Activated CD4-positive, alpha-beta memory T cell treated with anti-CD3 and anti-CD28 coated beads, Interleukin-2, amount 10 ng/mL, durations not matched to agents 7 days and 5 days (primary cell): Measurements from ENCODE around the gene TOM1L2. TPM values are rescaled to one million over a fixed set of nuclear protein-coding genes. Genes with fewer than 3 reads are reported as not detected.

Source experiments
- CTCF ChIA-PET: fragments of 350-600 bp; sonication (Branson Sonifier 250); formaldehyde crosslinking; loops from one replicate; lab custom pipeline; 2021; ENCODE audit warnings: antibody characterized with exemption, inconsistent platforms; lab: Charles Lee
- POLR2A ChIA-PET: fragments of 350-600 bp; sonication (Branson Sonifier 250); formaldehyde crosslinking; loops from one replicate; lab custom pipeline; 2021; ENCODE audit warnings: antibody characterized with exemption; lab: Charles Lee
- DNase-seq: peaks from one replicate; pipeline ENCODE4 v3.0.0-alpha.2; 2020
- H3K27ac Mint-ChIP-seq: one replicate; pipeline ENCODE4 v1.8.0; 2021; ENCODE audit warnings: mild to moderate bottlenecking, mixed read lengths
- H3K27me3 Mint-ChIP-seq: one replicate; pipeline ENCODE4 v1.8.0; 2021; ENCODE audit warnings: mixed read lengths
- H3K36me3 Mint-ChIP-seq: one replicate; pipeline ENCODE4 v1.8.0; 2021; ENCODE audit warnings: low read depth, mixed read lengths
- H3K4me1 Mint-ChIP-seq: one replicate; pipeline ENCODE4 v1.8.0; 2021; ENCODE audit warnings: mixed read lengths
- H3K4me3 Mint-ChIP-seq: one replicate; pipeline ENCODE4 v1.8.0; 2021; ENCODE audit warnings: mild to moderate bottlenecking, mixed read lengths
- H3K9me3 Mint-ChIP-seq: one replicate; pipeline ENCODE4 v1.8.0; 2021; ENCODE audit warnings: mixed read lengths
- total RNA-seq, 2 experiments: library from RNA; stranded (reverse); gene quantifications; one replicate each; pipeline ENCODE4 v1.2.3, GENCODE V29; 2021

The TOM1L2 gene
- total RNA-seq, 2 experiments from 2014 or later = 29.3 to 30.3 TPM

DNA sequence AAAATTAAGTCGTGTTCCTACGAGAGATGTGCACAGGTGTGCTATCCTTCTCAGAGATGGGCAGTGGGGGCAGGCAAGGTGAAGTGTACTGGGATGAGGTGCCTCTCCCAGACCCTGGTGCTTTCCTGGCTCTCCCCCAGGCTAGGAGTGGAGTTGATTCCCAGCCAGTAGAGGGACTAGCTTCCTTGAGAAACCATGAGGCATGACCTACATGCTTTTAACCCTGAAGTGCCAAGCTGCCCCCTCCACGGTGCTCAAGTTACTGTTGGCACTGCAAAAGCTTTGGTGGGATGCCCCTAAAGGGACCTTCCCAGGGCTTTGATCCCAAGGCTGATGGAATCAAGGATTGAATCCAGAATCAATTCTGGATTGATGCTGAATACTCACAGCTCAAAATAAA is 88.4 kb downstream of the TOM1L2 start:
- ChIA-PET CTCF (interaction anchor here (0.6 to 1.8 kb wide), 3 partner anchors 35 to 332 kb away, joined by 3 to 6 read pairs (median 5); no protein-coding TSS in a partner anchor), POLR2A (interaction anchor here (1.1 kb wide), 1 partner anchor 16 kb away, joined by 3 read pairs; no protein-coding TSS in a partner anchor)
- no peaks in the 10 kb centered on the region for H3K36me3 Mint-ChIP-seq
- no peak overlapping the region for H3K4me3 Mint-ChIP-seq
- no peak for DNase-seq
- H3K27me3 Mint-ChIP-seq = no peaks in the 10 kb centered on the region
- no peaks in the 10 kb centered on the region for H3K9me3 Mint-ChIP-seq
- no peaks in the 10 kb centered on the region for H3K4me1 Mint-ChIP-seq
- H3K27ac Mint-ChIP-seq = no peak overlapping the region

GRCh38 chr17:17882082-17882581 is 90.1 kb downstream of the TOM1L2 start:
- ChIA-PET POLR2A (no interaction called here), CTCF (no interaction called here)
- Mint-ChIP-seq H3K36me3 (peaks cover 5% of the 10 kb centered on the region), H3K27me3 (no peaks in the 10 kb centered on the region), H3K4me1 (no peaks in the 10 kb centered on the region), H3K4me3 (no peak overlapping the region), H3K9me3 (no peaks in the 10 kb centered on the region), H3K27ac (no peak overlapping the region)
- DNase-seq = no peak

DNA sequence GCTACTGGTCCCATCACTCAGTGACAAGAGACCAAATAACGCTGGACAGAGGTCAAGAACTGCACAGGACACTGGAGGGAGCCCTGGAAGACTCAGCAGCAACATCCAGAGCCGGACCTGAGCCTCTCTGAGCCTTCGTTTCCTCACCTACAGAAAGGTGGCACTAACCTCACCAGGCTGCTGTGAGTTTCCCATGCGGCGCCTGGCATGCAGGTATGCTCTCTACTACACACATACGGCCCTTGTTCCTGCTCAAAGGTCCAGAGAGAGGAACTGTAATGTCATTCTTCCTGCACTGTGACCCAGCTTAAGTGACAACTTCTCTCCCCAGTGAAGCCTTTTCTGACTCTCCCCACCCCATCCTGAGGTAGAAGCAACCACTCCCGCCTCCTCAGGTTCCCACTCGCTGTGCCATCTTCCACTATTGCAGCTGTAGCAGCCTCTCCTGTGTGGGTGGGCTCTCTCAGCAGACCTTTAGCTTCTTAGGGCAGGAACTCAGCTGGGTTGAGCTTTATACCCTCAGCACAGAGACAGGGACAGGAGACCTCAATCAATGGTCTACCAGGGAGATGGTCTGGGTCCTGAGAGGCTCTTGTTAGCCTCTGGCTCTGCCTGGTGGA is 91.5 kb downstream of the TOM1L2 start:
- H3K9me3 Mint-ChIP-seq = no peaks in the 10 kb centered on the region
- ChIA-PET CTCF (interaction anchor here (1.6 kb wide), 1 partner anchor 10 kb away, joined by 6 read pairs; no protein-coding TSS in a partner anchor), POLR2A (no interaction called here)
- H3K27ac Mint-ChIP-seq = no peak overlapping the region
- H3K27me3 Mint-ChIP-seq = no peaks in the 10 kb centered on the region
- DNase-seq = no peak
- H3K4me1 Mint-ChIP-seq = no peaks in the 10 kb centered on the region
- H3K36me3 Mint-ChIP-seq = peaks cover 12% of the 10 kb centered on the region
- no peak overlapping the region for H3K4me3 Mint-ChIP-seq

- H3K27me3 Mint-ChIP-seq = no peaks in the 10 kb centered on the region
- no peak overlapping the region for H3K27ac Mint-ChIP-seq
- H3K4me1 Mint-ChIP-seq = no peaks in the 10 kb centered on the region
- no peak overlapping the region for H3K4me3 Mint-ChIP-seq
- ChIA-PET CTCF (interaction anchor here (0.5 kb wide), 1 partner anchor 152 kb away, joined by 5 read pairs; no protein-coding TSS in a partner anchor), POLR2A (no interaction called here)
- no peak for DNase-seq
- H3K36me3 Mint-ChIP-seq = peaks cover 12% of the 10 kb centered on the region
- H3K9me3 Mint-ChIP-seq = no peaks in the 10 kb centered on the region
Measured at GRCh38 chr17:17877529-17878358, 94.5 kb downstream of the TOM1L2 start.

DNA sequence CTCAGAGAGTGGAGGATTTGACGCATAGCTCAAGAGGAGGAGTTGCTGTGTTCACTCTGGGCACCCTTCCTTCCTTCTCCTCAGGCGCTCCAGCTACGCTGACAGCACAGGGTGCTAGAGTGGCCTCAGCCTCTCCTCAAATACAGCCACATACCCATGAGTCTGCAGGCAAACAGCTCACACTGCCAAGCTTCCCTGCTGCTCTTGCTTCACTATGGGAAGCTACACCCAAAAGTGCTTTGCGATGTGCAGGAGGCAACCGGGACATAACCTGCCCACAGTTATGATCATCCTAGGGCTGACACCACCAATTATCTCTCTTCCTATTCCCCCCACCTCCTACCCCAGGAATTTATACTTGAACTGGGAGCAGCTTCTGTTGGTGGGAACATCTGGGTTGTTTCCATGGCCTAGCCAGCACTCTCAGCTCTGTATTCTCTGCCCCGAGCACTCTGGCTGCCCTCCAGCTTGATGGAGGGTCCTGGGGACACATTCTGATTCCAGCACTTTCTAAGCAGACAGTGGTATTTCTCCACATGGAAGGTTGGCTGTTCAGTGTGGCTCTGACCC is 95.2 kb downstream of the TOM1L2 start:
- Mint-ChIP-seq H3K27ac (no peak overlapping the region), H3K9me3 (no peaks in the 10 kb centered on the region), H3K27me3 (no peaks in the 10 kb centered on the region), H3K4me3 (no peak overlapping the region), H3K4me1 (no peaks in the 10 kb centered on the region), H3K36me3 (peaks cover 12% of the 10 kb centered on the region)
- no peak for DNase-seq
- ChIA-PET POLR2A (no interaction called here), CTCF (interaction anchor here (0.5 kb wide), 1 partner anchor 153 kb away, joined by 5 read pairs; no protein-coding TSS in a partner anchor)

- ChIA-PET CTCF (no interaction called here), POLR2A (interaction anchor here (0.7 kb wide), 1 partner anchor 586 kb away, joined by 3 read pairs; no protein-coding TSS in a partner anchor)
- no peaks in the 10 kb centered on the region for H3K9me3 Mint-ChIP-seq
- no peaks in the 10 kb centered on the region for H3K4me1 Mint-ChIP-seq
- H3K36me3 Mint-ChIP-seq = peaks cover 14% of the 10 kb centered on the region
- no peak overlapping the region for H3K27ac Mint-ChIP-seq
- no peaks in the 10 kb centered on the region for H3K27me3 Mint-ChIP-seq
- no peak overlapping the region for H3K4me3 Mint-ChIP-seq
- no peak for DNase-seq
Measured at GRCh38 chr17:17874478-17874877, 97.7 kb downstream of the TOM1L2 start.

DNA sequence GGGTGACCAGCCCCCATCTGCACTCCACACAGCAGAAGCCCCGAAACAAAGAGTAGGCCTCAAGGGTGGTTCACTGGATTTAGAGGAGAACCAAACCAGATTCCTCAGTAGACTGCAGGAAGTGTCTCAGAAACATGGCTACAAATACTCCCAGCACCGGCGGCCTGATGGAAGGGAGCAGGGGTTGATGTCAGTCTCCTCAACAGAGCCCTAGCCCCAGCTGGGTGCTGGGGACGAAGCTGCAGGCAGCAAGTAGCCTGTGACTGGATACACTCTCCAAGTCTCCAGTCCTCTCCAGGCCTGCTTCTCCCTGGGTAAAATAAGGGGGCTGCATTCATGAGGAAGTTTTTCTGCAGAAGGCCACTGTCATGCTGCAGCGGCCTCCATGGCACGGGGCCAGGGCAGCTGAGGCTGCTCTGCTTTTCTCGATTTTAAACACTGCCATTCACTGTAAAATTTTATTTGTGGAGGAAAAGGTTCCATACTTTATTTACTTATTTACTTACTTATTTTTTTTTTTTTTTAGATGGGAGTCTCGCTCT is 98.7 kb downstream of the TOM1L2 start:
- Mint-ChIP-seq H3K36me3 (peaks cover 14% of the 10 kb centered on the region), H3K9me3 (no peaks in the 10 kb centered on the region), H3K27me3 (no peaks in the 10 kb centered on the region), H3K4me3 (no peak overlapping the region), H3K27ac (no peak overlapping the region), H3K4me1 (no peaks in the 10 kb centered on the region)
- POLR2A ChIA-PET = interaction anchor here (1.0 kb wide), 1 partner anchor 87 kb away, joined by 3 read pairs; no protein-coding TSS in a partner anchor
- CTCF ChIA-PET = no interaction called here
- DNase-seq = no peak

GRCh38 chr17:17872547-17873345 is 99.5 kb downstream of the TOM1L2 start:
- Mint-ChIP-seq H3K4me3 (no peak overlapping the region), H3K9me3 (no peaks in the 10 kb centered on the region), H3K27ac (no peak overlapping the region), H3K27me3 (no peaks in the 10 kb centered on the region), H3K36me3 (peaks cover 14% of the 10 kb centered on the region), H3K4me1 (no peaks in the 10 kb centered on the region)
- DNase-seq = no peak
- CTCF ChIA-PET = no interaction called here
- POLR2A ChIA-PET = interaction anchor here (1.0 kb wide), 1 partner anchor 87 kb away, joined by 3 read pairs; no protein-coding TSS in a partner anchor

DNA sequence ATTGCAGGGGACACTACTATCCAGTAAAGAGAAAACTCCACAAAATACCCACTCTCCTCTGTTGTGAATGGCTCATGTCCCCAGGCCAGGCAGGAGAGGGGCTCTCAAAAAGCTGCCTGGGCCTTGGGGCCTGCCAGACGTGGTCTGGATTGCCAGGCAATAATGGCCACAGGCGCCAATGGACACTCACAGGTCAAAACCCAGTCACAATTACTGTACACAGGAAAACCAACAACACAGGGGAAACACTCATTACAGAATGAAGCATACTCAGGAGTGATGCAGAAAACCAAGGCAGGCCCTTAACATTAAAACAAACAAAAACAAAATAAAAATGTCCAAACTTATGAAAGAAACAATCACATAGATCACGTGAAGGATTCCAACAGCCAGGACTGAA is 100.3 kb downstream of the TOM1L2 start:
- ChIA-PET POLR2A (no interaction called here), CTCF (interaction anchor here (1.0 kb wide), 1 partner anchor 10 kb away, joined by 3 read pairs; no protein-coding TSS in a partner anchor)
- no peak for DNase-seq
- H3K4me3 Mint-ChIP-seq = no peak overlapping the region
- H3K4me1 Mint-ChIP-seq = no peaks in the 10 kb centered on the region
- H3K36me3 Mint-ChIP-seq = peaks cover 7% of the 10 kb centered on the region
- no peak overlapping the region for H3K27ac Mint-ChIP-seq
- no peaks in the 10 kb centered on the region for H3K9me3 Mint-ChIP-seq
- no peaks in the 10 kb centered on the region for H3K27me3 Mint-ChIP-seq

DNA sequence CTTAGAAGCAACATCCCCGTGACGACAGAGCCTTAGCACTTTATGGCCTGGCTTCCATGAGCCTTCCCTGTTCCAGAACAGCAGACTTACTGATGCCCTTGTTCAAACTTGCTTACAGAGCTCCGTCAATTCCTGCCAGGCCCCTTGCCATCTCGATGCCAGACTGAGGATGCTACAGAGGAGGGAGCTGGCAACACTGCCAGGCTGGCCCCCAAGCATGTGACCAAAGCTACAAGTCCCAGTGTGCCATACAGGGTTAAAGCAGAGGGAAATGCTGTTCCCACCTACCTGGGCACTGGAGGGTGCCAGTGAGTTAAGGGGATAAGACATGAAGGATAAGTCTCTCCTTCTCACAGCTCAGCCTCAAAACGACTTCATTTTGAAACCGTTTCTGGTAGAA is 102.0 kb downstream of the TOM1L2 start:
- POLR2A ChIA-PET = no interaction called here
- CTCF ChIA-PET = interaction anchor here (0.7 kb wide), 1 partner anchor 156 kb away, joined by 3 read pairs; no protein-coding TSS in a partner anchor
- peaks cover 2% of the 10 kb centered on the region for H3K36me3 Mint-ChIP-seq

DNA sequence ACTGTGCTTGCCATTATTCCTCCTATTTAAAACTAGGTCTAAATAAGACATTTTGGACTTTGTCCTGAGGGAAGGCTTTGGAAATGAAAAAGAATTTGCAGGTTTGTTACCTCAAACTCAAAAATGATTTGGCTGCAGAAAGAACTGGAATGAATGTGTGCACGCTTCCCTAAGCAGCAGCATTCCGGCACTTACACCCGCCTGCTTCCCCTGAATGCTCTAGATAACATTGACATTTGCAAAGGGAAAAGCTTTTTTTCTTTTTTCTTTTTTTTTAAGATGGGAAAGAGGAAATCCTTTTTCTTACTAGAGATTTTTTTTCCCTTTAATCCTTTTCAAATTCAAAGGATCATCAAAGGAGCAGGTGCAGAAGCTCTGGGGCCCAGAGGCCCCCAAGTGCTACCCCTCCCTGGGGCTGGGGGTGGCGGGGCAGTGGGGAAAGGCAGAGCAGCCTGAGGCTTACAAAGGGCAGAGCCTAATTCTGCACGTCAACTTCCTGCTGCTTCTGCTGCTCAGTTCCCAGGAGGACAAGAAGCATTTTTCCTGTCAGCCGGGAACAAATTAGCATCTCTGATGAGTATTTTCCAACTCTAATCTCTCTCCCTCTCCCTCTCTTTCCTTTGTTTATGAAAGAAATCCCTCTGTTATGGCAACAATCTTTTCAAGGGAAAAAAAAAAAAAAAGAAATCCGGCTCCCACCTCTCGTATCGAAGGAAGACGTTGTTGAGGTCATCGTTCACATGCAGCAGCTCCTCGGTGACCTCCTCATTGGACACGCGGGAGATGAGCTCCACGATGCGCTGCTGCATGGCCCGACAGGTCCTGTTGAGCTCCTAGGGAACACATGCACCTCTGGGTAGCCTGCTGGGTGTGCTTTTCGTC is 103.3 kb downstream of the TOM1L2 start:
- H3K9me3 Mint-ChIP-seq = no peaks in the 10 kb centered on the region
- peaks cover 2% of the 10 kb centered on the region for H3K36me3 Mint-ChIP-seq
- H3K4me3 Mint-ChIP-seq = no peak overlapping the region
- H3K27ac Mint-ChIP-seq = no peak overlapping the region
- no peaks in the 10 kb centered on the region for H3K4me1 Mint-ChIP-seq
- ChIA-PET POLR2A (no interaction called here), CTCF (no interaction called here)
- DNase-seq = no peak
- no peaks in the 10 kb centered on the region for H3K27me3 Mint-ChIP-seq

More for the DNA sequence above, 102.0 kb downstream of the TOM1L2 start:
- Mint-ChIP-seq H3K4me1 (no peaks in the 10 kb centered on the region), H3K27ac (no peak overlapping the region), H3K27me3 (no peaks in the 10 kb centered on the region), H3K4me3 (no peak overlapping the region), H3K9me3 (no peaks in the 10 kb centered on the region)
- no peak for DNase-seq
